HepG2 (cell line): Measurements from ENCODE around the gene ZNF883. TPM values are rescaled to one million over a fixed set of nuclear protein-coding genes. Genes with fewer than 3 reads are reported as not detected.

Experiments
- CHCHD3 ChIP-seq: sonication (generic); formaldehyde crosslinking; IDR thresholded peaks from 2 replicates; pipeline ENCODE4 v1.8.0; 2022; ENCODE audit warnings: mild to moderate bottlenecking, missing genetic modification reagents, moderate library complexity
- GATAD1 ChIP-seq: IDR thresholded peaks from 2 replicates; pipeline ENCODE4 v1.6.1; 2016; ENCODE audit warnings: missing genetic modification reagents, missing compliant biosample characterization
- KDM5A ChIP-seq: fragments of 200-600 bp; sonication (generic); IDR thresholded peaks from 2 replicates; pipeline ENCODE4 v1.7.0; 2018; ENCODE audit warnings: antibody characterized with exemption, mild to moderate bottlenecking, low read length, borderline replicate concordance
- KLF12 ChIP-seq: sonication (generic); formaldehyde crosslinking; IDR thresholded peaks from 2 replicates; pipeline ENCODE4 v1.4.0; 2020; ENCODE audit warnings: missing genetic modification reagents, borderline replicate concordance
- KLF13 ChIP-seq: sonication (generic); formaldehyde crosslinking; IDR thresholded peaks from 2 replicates; pipeline ENCODE4 v1.4.0; 2020; ENCODE audit warnings: mild to moderate bottlenecking, missing genetic modification reagents
- MXD3 ChIP-seq: IDR thresholded peaks from 2 replicates; pipeline ENCODE4 v1.6.1; 2016; ENCODE audit warnings: mild to moderate bottlenecking, missing biosample characterization, missing genetic modification reagents
- NFE2L2 ChIP-seq: fragments of 150-350 bp; IDR thresholded peaks from 2 replicates; pipeline ENCODE4 v1.6.1; 2014; ENCODE audit warnings: low read length
- RERE ChIP-seq: IDR thresholded peaks from 2 replicates; pipeline ENCODE4 v1.6.1; 2016; ENCODE audit warnings: low read depth, missing genetic modification reagents, missing compliant biosample characterization
- RFX3 ChIP-seq: IDR thresholded peaks from 2 replicates; pipeline ENCODE4 v1.6.1; 2016; ENCODE audit warnings: missing biosample characterization, missing genetic modification reagents
- SOX13 ChIP-seq, 3 experiments: fragments of 450-650 bp in 1 of 3; sonication (generic) in 1 of 3; formaldehyde crosslinking in 1 of 3; IDR thresholded peaks in 2 of 3; conservative IDR thresholded peaks in 1 of 3; 2 replicates each; pipeline versions ENCODE4 v1.5.0 to v1.6.1; 2016 to 2020; ENCODE audit warnings: antibody characterized with exemption in 1 of 3, mild to moderate bottlenecking in 1 of 3, missing compliant biosample characterization in 1 of 3, missing genetic modification reagents in 1 of 3, moderate library complexity in 1 of 3
- TCF7 ChIP-seq: sonication (generic); IDR thresholded peaks from 2 replicates; pipeline ENCODE4 v1.6.1; 2016; ENCODE audit warnings: antibody characterized with exemption, low read depth
- TEAD3 ChIP-seq: optimal IDR thresholded peaks from 2 replicates; pipeline ENCODE3; 2016; ENCODE audit warnings: borderline replicate concordance
- ZNF552 ChIP-seq: sonication (generic); formaldehyde crosslinking; IDR thresholded peaks from 2 replicates; pipeline ENCODE4 v1.9.0; 2022; ENCODE audit warnings: missing genetic modification reagents, mild to moderate bottlenecking, borderline replicate concordance
- ZNF775 ChIP-seq: sonication (generic); formaldehyde crosslinking; IDR thresholded peaks from 2 replicates; pipeline ENCODE4 v1.4.0; 2020; ENCODE audit warnings: missing genetic modification reagents, mild to moderate bottlenecking, moderate library complexity, borderline replicate concordance
- ZNF792 ChIP-seq: IDR thresholded peaks from 2 replicates; pipeline ENCODE4 v1.6.1; 2016
- ZSCAN20 ChIP-seq: sonication (generic); formaldehyde crosslinking; IDR thresholded peaks from 2 replicates; pipeline ENCODE4 v1.4.0; 2020; ENCODE audit warnings: missing genetic modification reagents, mild to moderate bottlenecking, borderline replicate concordance
- polyA plus RNA-seq, 8 experiments: library from polyadenylated mRNA; depleted of rRNA in 3 of 8; stranded (reverse) in 7 of 8; unstranded in 1 of 8; fragments of >200 nt; fragmentation: Illumina TruSeq in 4 of 8; extraction: Trizol in 4 of 8; gene quantifications; 2 replicates each; pipeline versions ENCODE4 v1.2.1 to v1.2.3, GENCODE V29; 2011 to 2016; ENCODE audit warnings: low read depth in 4 of 8, missing spikeins in 1 of 8, mixed read lengths in 1 of 8; ENCODE audit not compliant: insufficient read depth in 1 of 8
- total RNA-seq, 5 experiments: library from RNA; depleted of rRNA; stranded (reverse); fragments of >200 nt; fragmentation: Illumina TruSeq; extraction: Trizol; gene quantifications; 2 replicates each; pipeline ENCODE4 v1.2.3, GENCODE V29; 2016; ENCODE audit warnings: low read depth in 1 of 5
- TF ChIP-seq, protein P1 (sequence below): sonication (generic); formaldehyde crosslinking; IDR thresholded peaks from 2 replicates; pipeline ENCODE4 v1.4.0; 2020; ENCODE audit warnings: missing genetic modification reagents
- TF ChIP-seq, protein P2 (sequence below): sonication (generic); formaldehyde crosslinking; IDR thresholded peaks from 2 replicates; pipeline ENCODE4 v1.5.0; 2020; ENCODE audit warnings: mild to moderate bottlenecking, missing genetic modification reagents
- TF ChIP-seq, protein P3 (sequence below): IDR thresholded peaks from 2 replicates; pipeline ENCODE4 v1.6.1; 2018; ENCODE audit warnings: missing genetic modification reagents, mild to moderate bottlenecking, missing compliant biosample characterization

Gene ZNF883
- total and polyA plus RNA-seq, 2 of the 13 experiments (the other 11 are each of a cell fraction or from before 2014, with no cell fraction given), result 5.3 to 10.0 TPM

DNA sequence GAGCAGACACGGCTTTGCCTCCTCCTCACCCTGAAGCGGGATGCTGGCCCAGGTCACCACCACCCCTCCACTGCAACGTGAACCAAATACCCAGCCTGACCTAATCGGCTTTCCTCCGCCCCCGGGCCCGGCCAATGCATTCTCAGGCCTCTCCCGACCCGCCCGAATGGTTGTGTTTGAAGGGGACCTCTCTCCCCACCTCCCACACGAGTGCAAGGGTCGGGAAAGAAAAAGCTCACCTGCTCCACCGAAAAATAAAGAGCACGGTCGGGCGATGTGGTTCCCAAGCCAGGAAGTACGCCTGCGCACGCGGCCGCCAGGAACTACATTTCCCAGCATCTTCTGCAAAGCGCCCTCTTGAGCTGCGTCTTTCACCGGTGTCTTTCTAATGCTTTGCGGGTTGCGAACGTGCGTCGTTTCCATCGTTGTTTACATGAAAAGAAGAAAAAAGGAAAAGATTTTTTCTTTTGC, at the start of gene ZNF883 (continued):
- TF ChIP-seq ZSCAN20 (no peak), TEAD3 (CRISPR knock-in tag) (peak; percentile 37), ZNF775 (CRISPR knock-in tag) (no peak), KLF13 (CRISPR knock-in tag) (no peak), GATAD1 (peak; percentile 71; the same call in 1 of the 2 replicates), TCF7 (no peak), NFE2L2 (no peak), SOX13 (IDR thresholded peaks at IDR 0.05) (no peak), SOX13 (CRISPR knock-in tag; conservative IDR thresholded peaks at IDR 0.05 in 1 of 2, IDR thresholded peaks at IDR 0.05 in 1 of 2) (no peak), CHCHD3 (CRISPR knock-in tag) (no peak), RFX3 (CRISPR knock-in tag) (no peak), MXD3 (CRISPR knock-in tag) (no peak), KLF12 (CRISPR knock-in tag) (no peak), ZNF792 (CRISPR knock-in tag) (no peak), RERE (CRISPR knock-in tag) (no peak), KDM5A (no peak), ZNF552 (CRISPR knock-in tag) (no peak)
- TF ChIP-seq, protein P1, sequence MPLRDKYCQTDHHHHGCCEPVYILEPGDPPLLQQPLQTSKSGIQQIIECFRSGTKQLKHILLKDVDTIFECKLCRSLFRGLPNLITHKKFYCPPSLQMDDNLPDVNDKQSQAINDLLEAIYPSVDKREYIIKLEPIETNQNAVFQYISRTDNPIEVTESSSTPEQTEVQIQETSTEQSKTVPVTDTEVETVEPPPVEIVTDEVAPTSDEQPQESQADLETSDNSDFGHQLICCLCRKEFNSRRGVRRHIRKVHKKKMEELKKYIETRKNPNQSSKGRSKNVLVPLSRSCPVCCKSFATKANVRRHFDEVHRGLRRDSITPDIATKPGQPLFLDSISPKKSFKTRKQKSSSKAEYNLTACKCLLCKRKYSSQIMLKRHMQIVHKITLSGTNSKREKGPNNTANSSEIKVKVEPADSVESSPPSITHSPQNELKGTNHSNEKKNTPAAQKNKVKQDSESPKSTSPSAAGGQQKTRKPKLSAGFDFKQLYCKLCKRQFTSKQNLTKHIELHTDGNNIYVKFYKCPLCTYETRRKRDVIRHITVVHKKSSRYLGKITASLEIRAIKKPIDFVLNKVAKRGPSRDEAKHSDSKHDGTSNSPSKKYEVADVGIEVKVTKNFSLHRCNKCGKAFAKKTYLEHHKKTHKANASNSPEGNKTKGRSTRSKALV (CRISPR knock-in tag), result no peak
- TF ChIP-seq, protein P2, sequence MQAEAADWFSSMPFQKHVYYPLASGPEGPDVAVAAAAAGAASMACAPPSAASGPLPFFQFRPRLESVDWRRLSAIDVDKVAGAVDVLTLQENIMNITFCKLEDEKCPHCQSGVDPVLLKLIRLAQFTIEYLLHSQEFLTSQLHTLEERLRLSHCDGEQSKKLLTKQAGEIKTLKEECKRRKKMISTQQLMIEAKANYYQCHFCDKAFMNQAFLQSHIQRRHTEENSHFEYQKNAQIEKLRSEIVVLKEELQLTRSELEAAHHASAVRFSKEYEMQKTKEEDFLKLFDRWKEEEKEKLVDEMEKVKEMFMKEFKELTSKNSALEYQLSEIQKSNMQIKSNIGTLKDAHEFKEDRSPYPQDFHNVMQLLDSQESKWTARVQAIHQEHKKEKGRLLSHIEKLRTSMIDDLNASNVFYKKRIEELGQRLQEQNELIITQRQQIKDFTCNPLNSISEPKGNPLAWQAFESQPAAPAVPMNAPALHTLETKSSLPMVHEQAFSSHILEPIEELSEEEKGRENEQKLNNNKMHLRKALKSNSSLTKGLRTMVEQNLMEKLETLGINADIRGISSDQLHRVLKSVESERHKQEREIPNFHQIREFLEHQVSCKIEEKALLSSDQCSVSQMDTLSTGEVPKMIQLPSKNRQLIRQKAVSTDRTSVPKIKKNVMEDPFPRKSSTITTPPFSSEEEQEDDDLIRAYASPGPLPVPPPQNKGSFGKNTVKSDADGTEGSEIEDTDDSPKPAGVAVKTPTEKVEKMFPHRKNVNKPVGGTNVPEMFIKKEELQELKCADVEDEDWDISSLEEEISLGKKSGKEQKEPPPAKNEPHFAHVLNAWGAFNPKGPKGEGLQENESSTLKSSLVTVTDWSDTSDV (CRISPR knock-in tag), result no peak
- TF ChIP-seq, protein P3, sequence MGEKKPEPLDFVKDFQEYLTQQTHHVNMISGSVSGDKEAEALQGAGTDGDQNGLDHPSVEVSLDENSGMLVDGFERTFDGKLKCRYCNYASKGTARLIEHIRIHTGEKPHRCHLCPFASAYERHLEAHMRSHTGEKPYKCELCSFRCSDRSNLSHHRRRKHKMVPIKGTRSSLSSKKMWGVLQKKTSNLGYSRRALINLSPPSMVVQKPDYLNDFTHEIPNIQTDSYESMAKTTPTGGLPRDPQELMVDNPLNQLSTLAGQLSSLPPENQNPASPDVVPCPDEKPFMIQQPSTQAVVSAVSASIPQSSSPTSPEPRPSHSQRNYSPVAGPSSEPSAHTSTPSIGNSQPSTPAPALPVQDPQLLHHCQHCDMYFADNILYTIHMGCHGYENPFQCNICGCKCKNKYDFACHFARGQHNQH (CRISPR knock-in tag), result 0 out of 2 replicates have a peak, but pooled peaks have one; percentile 26
